Measurements from ENCODE around the gene COX7C. TPM values are rescaled to one million over a fixed set of nuclear protein-coding genes. Genes with fewer than 3 reads are reported as not detected.
A peak's percentile ranks its signal among the peaks of the same experiment; 100 is the strongest.
"Not testable (repeated sequence)": the region's sequence is repeated elsewhere in the genome, so short reads cannot be mapped to it uniquely, and the experiment has no call there.

The COX7C gene
- 1,000 to 10,000 TPM in 1 of 10 donors, 100 to 1,000 TPM in 9; 765 to 1,001 (median 838) TPM for polyA plus RNA-seq (ENCODE audit: insufficient read length in 10 of 10)
- long read RNA-seq, donor 1, transcript COX7C-205 (3 exons, 369 nt), result minor isoform, 66 of 577 reads
- long read RNA-seq, donor 1, transcript COX7C-201 (3 exons, 666 nt), result major isoform, 427 of 577 reads
- long read RNA-seq, donor 1, partial matches to known transcripts, result 26 of 577 reads
- long read RNA-seq, donor 1, other reads (novel, unspliced or antisense), result 55 of 577 reads
- long read RNA-seq, donor 2, transcript COX7C-201 (3 exons, 666 nt), result major isoform, 417 of 569 reads
- long read RNA-seq, donor 2, transcript COX7C-205 (3 exons, 369 nt), result minor isoform, 78 of 569 reads
- long read RNA-seq, donor 2, transcript COX7C-203 (2 exons, 1,584 nt), result minor isoform, 5 of 569 reads
- long read RNA-seq, donor 2, partial matches to known transcripts, result 24 of 569 reads
- long read RNA-seq, donor 2, other reads (novel, unspliced or antisense), result 44 of 569 reads
- long read RNA-seq, donor 3, partial matches to known transcripts, result 0 of 1 reads
- long read RNA-seq, donor 3, other reads (novel, unspliced or antisense), result 0 of 1 reads
- long read RNA-seq, donor 4, transcript COX7C-205 (3 exons, 369 nt), result minor isoform, 50 of 386 reads
- long read RNA-seq, donor 4, transcript COX7C-203 (2 exons, 1,584 nt), result minor isoform, 5 of 386 reads
- long read RNA-seq, donor 4, transcript COX7C-201 (3 exons, 666 nt), result major isoform, 275 of 386 reads
- long read RNA-seq, donor 4, partial matches to known transcripts, result 25 of 386 reads
- long read RNA-seq, donor 4, other reads (novel, unspliced or antisense), result 30 of 386 reads
- long read RNA-seq, donor 5, transcript COX7C-201 (3 exons, 666 nt), result major isoform, 557 of 724 reads
- long read RNA-seq, donor 5, transcript COX7C-205 (3 exons, 369 nt), result minor isoform, 64 of 724 reads
- long read RNA-seq, donor 5, partial matches to known transcripts, result 30 of 724 reads
- long read RNA-seq, donor 5, other reads (novel, unspliced or antisense), result 70 of 724 reads
- long read RNA-seq, donor 6, transcript COX7C-205 (3 exons, 369 nt), result minor isoform, 61 of 578 reads
- long read RNA-seq, donor 6, transcript COX7C-201 (3 exons, 666 nt), result major isoform, 421 of 578 reads
- long read RNA-seq, donor 6, partial matches to known transcripts, result 41 of 578 reads
- long read RNA-seq, donor 6, other reads (novel, unspliced or antisense), result 54 of 578 reads
- long read RNA-seq, donor 7, transcript COX7C-201 (3 exons, 666 nt), result major isoform, 203 of 286 reads
- long read RNA-seq, donor 7, transcript COX7C-205 (3 exons, 369 nt), result minor isoform, 47 of 286 reads
- long read RNA-seq, donor 7, partial matches to known transcripts, result 18 of 286 reads
- long read RNA-seq, donor 7, other reads (novel, unspliced or antisense), result 13 of 286 reads
- long read RNA-seq, donor 8, transcript COX7C-201 (3 exons, 666 nt), result major isoform, 280 of 405 reads
- long read RNA-seq, donor 8, transcript COX7C-205 (3 exons, 369 nt), result minor isoform, 53 of 405 reads
- long read RNA-seq, donor 8, transcript COX7C-203 (2 exons, 1,584 nt), result minor isoform, 6 of 405 reads
- long read RNA-seq, donor 8, partial matches to known transcripts, result 33 of 405 reads
- long read RNA-seq, donor 8, other reads (novel, unspliced or antisense), result 32 of 405 reads
- long read RNA-seq, donor 9, transcript COX7C-205 (3 exons, 369 nt), result minor isoform, 8 of 82 reads
- long read RNA-seq, donor 9, transcript COX7C-201 (3 exons, 666 nt), result major isoform, 62 of 82 reads
- long read RNA-seq, donor 9, partial matches to known transcripts, result 0 of 82 reads
- long read RNA-seq, donor 9, other reads (novel, unspliced or antisense), result 11 of 82 reads

GRCh38 chr5:86617756-86618576 lies at the start of gene COX7C:
COX7C (plus strand) TSS chr5:86617941; CDS start chr5:86618056, 115 bp downstream.
- peak; percentile 97 to 98 (median 97) for DNase-seq

GRCh38 chr5:86569522-86570426 lies 48.0 kb upstream of the COX7C start:
- DNase-seq, result not testable (repeated sequence)

GRCh38 chr5:86570427-86571083 lies 47.2 kb upstream of the COX7C start:
- DNase-seq, result no peak

GRCh38 chr5:86571109-86571508 lies 46.6 kb upstream of the COX7C start:
- not testable (repeated sequence) for DNase-seq

GRCh38 chr5:86572825-86573517 lies 44.8 kb upstream of the COX7C start:
- no peak for DNase-seq

- DNase-seq, result no peak
Measured at GRCh38 chr5:86579502-86579901, 38.2 kb upstream of the COX7C start.

- no peak for DNase-seq
Measured at GRCh38 chr5:86596476-86596875, 21.3 kb upstream of the COX7C start.

GRCh38 chr5:86605881-86606280 lies 11.9 kb upstream of the COX7C start:
- DNase-seq, result no peak

GRCh38 chr5:86613455-86613854 lies 4.3 kb upstream of the COX7C start:
- no peak for DNase-seq

GRCh38 chr5:86617309-86617755 lies 409 bp upstream of the COX7C start:
- DNase-seq, result no peak

- DNase-seq, result no peak
Measured at GRCh38 chr5:86623785-86624483, 6.2 kb downstream of the COX7C start.

GRCh38 chr5:86625148-86625547 lies 7.4 kb downstream of the COX7C start:
- no peak for DNase-seq

- DNase-seq, result no peak
Measured at GRCh38 chr5:86626149-86626548, 8.4 kb downstream of the COX7C start.

GRCh38 chr5:86631165-86631564 lies 13.4 kb downstream of the COX7C start:
- DNase-seq, result no peak

- no peak for DNase-seq
Measured at GRCh38 chr5:86640998-86641397, 23.3 kb downstream of the COX7C start.

- DNase-seq, result no peak
Measured at GRCh38 chr5:86644843-86645242, 27.1 kb downstream of the COX7C start.

GRCh38 chr5:86645885-86646284 lies 28.1 kb downstream of the COX7C start:
- no peak for DNase-seq

All from muscle of back (tissue), 13 donors.